ENCODE results near the gene CEP78.

The CEP78 gene

GRCh38 chr9:78321505-78321904, 85.6 kb downstream of the CEP78 start:
- in situ Hi-C loops (cut with MboI; ENCODE audit: low pct_unique_long_range_greater_than_20kb, low sequenced_read_pairs) = no loop called here
- DNase-seq = no peak

DNA sequence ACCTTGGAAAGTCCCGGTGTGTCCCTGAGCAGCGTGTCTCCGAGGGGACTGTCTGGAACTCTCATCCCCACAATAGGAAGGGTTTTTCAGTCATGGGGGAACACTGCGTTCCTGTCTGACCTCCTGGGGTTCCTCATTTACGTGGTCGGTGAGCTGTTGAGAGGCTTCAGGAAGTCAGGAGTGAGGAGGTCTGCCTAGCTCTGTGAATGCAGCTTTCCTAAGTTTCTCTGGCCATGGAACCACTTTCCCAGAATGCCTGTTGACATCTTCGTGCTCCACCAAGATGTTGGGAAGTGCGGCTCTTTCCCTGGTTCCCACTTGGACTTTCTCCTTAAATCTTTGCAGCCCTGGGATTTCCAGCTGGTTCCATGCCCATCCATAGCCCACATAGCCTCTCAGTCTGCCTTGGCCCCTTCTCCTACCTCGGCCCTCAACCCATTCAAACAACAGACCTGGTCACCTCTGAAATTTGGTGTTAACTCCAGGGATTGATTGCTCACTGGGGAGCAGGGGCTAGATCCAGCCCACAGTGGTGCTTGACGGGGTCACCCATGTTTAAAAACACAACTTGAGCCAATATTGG, 88.3 kb downstream of the CEP78 start:
- in situ Hi-C loops (cut with MboI; ENCODE audit: low pct_unique_long_range_greater_than_20kb, low sequenced_read_pairs) = no loop called here
- DNase-seq = no peak

GRCh38 chr9:78324682-78325081, 88.8 kb downstream of the CEP78 start:
- in situ Hi-C loops (cut with MboI; ENCODE audit: low pct_unique_long_range_greater_than_20kb, low sequenced_read_pairs) = no loop called here
- DNase-seq = no peak

DNA sequence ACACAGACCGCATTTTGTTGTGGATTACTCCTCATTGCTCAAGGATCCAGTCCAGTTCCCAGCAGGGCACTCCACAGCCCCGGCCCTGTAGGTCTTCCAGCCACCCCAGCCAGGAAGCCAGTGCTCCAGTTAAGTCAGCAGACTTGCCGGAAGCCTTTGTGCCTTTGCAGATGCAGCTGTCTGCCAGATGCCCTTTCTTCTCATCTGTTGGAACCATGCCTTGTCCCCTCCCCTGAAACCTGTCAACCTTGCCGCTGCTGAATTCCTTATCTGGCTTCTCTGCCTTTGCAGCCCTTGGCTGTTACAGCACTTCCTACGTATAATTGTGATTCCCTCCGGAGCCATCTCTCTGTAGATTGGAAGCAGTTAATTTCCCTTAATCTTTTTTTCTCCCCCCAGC, 89.5 kb downstream of the CEP78 start:
- DNase-seq = no peak
- in situ Hi-C loops (cut with MboI; ENCODE audit: low pct_unique_long_range_greater_than_20kb, low sequenced_read_pairs) = no loop called here

DNA sequence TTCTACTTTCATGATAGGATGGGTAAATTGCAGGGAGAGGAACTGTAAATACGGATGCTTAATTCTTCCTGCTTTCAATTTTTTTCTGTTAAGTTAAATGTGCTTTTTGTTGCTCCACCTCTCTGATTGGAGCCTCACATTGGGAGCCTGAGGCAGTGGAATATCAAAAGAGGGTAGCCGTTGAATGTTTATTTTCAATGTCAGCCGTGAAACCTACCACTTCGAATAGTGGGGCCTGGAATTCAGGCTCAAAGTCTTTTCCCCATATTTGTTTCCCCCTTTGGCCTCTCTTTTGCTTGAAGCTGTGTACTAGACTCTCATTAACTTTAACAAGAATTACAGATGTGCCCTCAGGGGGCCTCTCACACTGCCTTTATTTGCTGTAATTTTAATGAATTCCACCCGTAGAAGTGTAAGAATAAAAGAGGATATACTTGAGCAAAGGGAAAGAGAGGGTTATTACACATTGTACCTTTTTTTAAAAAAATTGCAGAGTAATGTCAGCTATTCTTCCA, 90.0 kb downstream of the CEP78 start:
- in situ Hi-C loops (cut with MboI; ENCODE audit: low pct_unique_long_range_greater_than_20kb, low sequenced_read_pairs) = no loop called here
- no peak for DNase-seq

- in situ Hi-C loops (cut with MboI; ENCODE audit: low pct_unique_long_range_greater_than_20kb, low sequenced_read_pairs) = no loop called here
- no peak for DNase-seq
Measured at GRCh38 chr9:78326564-78326963, 90.7 kb downstream of the CEP78 start.
